ENCODE measurements around the gene PXDN. TPM values are rescaled to one million over a fixed set of nuclear protein-coding genes. Genes with fewer than 3 reads are reported as not detected.
"Not testable (repeated sequence)": the region's sequence is repeated elsewhere in the genome, so short reads cannot be mapped to it uniquely, and the experiment has no call there.

PXDN gene
- total and polyA plus RNA-seq, 7 donors: 4.1 to 15.4 (median 9.4) TPM

- no peak for ATAC-seq
- TF ChIP-seq CTCF (IDR thresholded peaks at IDR 0.05): no peak
- WGBS, 3 donors: 67 to 77% (median 69%) methylated on average over 16 of the region's 16 CpGs
These were observed 16.4 kb downstream of the PXDN start for GRCh38 chr2:1727796-1728474.

GRCh38 chr2:1727101-1727771, 17.1 kb downstream of the PXDN start:
- DNase-seq (peak in 1 of 2 donors; percentile 10), ATAC-seq (no peak)
- no peaks in the 10 kb centered on the region for H3K36me3 ChIP-seq (ENCODE audit: insufficient read depth in 1 of 2, low read depth in 1 of 2)
- H3K9me3 ChIP-seq: no peaks in the 10 kb centered on the region
- WGBS, 3 donors: 24 to 34% (median 30%) methylated on average over 22 of the region's 22 CpGs
- intact Hi-C loops (cut with DNase I): no loop called here
- peaks cover 9% of the 10 kb centered on the region for H3K4me1 ChIP-seq
- no peak overlapping the region for H3K27ac ChIP-seq
- H3K4me3 ChIP-seq: no peak overlapping the region
- H3K27me3 ChIP-seq (ENCODE audit: insufficient read depth in 3 of 3, low read length in 2 of 3): peaks cover 0 to 25% (median 5%) of the 10 kb centered on the region in 3 donors
- no peak for TF ChIP-seq CTCF (IDR thresholded peaks at IDR 0.05)

More at GRCh38 chr2:1727796-1728474, 16.4 kb downstream of the PXDN start:
- DNase-seq: peak in 1 of 2 donors; percentile 12
- no peak overlapping the region for H3K27ac ChIP-seq
- no peaks in the 10 kb centered on the region for H3K9me3 ChIP-seq
- H3K4me1 ChIP-seq: peaks cover 7% of the 10 kb centered on the region
- intact Hi-C loops (cut with DNase I): no loop called here
- H3K4me3 ChIP-seq: no peak overlapping the region
- H3K36me3 ChIP-seq (ENCODE audit: insufficient read depth in 1 of 2, low read depth in 1 of 2): no peaks in the 10 kb centered on the region
- H3K27me3 ChIP-seq (ENCODE audit: insufficient read depth in 3 of 3, low read length in 2 of 3): peaks cover 0 to 22% (median 5%) of the 10 kb centered on the region in 3 donors

- peaks cover 8% of the 10 kb centered on the region for H3K4me1 ChIP-seq
- H3K36me3 ChIP-seq (ENCODE audit: insufficient read depth in 1 of 2, low read depth in 1 of 2): no peaks in the 10 kb centered on the region
- ATAC-seq (no peak), DNase-seq (no peak)
- H3K27me3 ChIP-seq (ENCODE audit: insufficient read depth in 3 of 3, low read length in 2 of 3): peaks cover 0 to 25% (median 5%) of the 10 kb centered on the region in 3 donors
- WGBS, 3 donors: 34 to 52% (median 38%) methylated on average over 3 of the region's 3 CpGs
- H3K4me3 ChIP-seq: no peak overlapping the region
- intact Hi-C loops (cut with DNase I): no loop called here
- TF ChIP-seq CTCF (IDR thresholded peaks at IDR 0.05): no peak
- no peaks in the 10 kb centered on the region for H3K9me3 ChIP-seq
- H3K27ac ChIP-seq: no peak overlapping the region
These were observed 17.8 kb downstream of the PXDN start for GRCh38 chr2:1726558-1726957.

- H3K4me3 ChIP-seq; H3K9me3 ChIP-seq; ATAC-seq; intact Hi-C loops (cut with DNase I); H3K4me1 ChIP-seq; H3K36me3 ChIP-seq (ENCODE audit: insufficient read depth in 1 of 2, low read depth in 1 of 2); H3K27ac ChIP-seq; DNase-seq: not testable (repeated sequence)
- 69 to 76% (median 69%) methylated on average over 2 of the region's 2 CpGs for WGBS, 3 donors
- peaks cover 0 to 20% (median 9%) of the 10 kb centered on the region in 3 donors for H3K27me3 ChIP-seq (ENCODE audit: insufficient read depth in 3 of 3, low read length in 2 of 3)
These were observed 20.0 kb downstream of the PXDN start for GRCh38 chr2:1724351-1724750.

- Histone ChIP-seq H3K27ac (no peak overlapping the region), H3K27me3 (ENCODE audit: insufficient read depth in 3 of 3, low read length in 2 of 3) (peaks cover 0 to 24% (median 11%) of the 10 kb centered on the region in 3 donors), H3K4me3 (no peak overlapping the region), H3K36me3 (ENCODE audit: insufficient read depth in 1 of 2, low read depth in 1 of 2) (no peaks in the 10 kb centered on the region), H3K4me1 (peaks cover 7% of the 10 kb centered on the region), H3K9me3 (no peaks in the 10 kb centered on the region)
- 49 to 53% (median 51%) methylated on average over 4 of the region's 4 CpGs for WGBS, 3 donors
- TF ChIP-seq CTCF (IDR thresholded peaks at IDR 0.05): no peak
- intact Hi-C loops (cut with DNase I): no loop called here
- DNase-seq: no peak
- no peak for ATAC-seq
These were observed 20.8 kb downstream of the PXDN start for GRCh38 chr2:1723397-1724042.
